C4-2B (cell line): Measurements from ENCODE around the gene SSTR1.

Experiments used
- ZFX ChIP-seq: fragments of 450-650 bp; IDR thresholded peaks from 2 replicates; pipeline ENCODE4 v1.6.1; 2017
- TF ChIP-seq, protein P1 (sequence below): fragments of 450-650 bp; conservative IDR thresholded peaks from 2 replicates; pipeline ENCODE4 v1.5.1; 2017; ENCODE audit warnings: mild to moderate bottlenecking

- TF ChIP-seq, protein P1, sequence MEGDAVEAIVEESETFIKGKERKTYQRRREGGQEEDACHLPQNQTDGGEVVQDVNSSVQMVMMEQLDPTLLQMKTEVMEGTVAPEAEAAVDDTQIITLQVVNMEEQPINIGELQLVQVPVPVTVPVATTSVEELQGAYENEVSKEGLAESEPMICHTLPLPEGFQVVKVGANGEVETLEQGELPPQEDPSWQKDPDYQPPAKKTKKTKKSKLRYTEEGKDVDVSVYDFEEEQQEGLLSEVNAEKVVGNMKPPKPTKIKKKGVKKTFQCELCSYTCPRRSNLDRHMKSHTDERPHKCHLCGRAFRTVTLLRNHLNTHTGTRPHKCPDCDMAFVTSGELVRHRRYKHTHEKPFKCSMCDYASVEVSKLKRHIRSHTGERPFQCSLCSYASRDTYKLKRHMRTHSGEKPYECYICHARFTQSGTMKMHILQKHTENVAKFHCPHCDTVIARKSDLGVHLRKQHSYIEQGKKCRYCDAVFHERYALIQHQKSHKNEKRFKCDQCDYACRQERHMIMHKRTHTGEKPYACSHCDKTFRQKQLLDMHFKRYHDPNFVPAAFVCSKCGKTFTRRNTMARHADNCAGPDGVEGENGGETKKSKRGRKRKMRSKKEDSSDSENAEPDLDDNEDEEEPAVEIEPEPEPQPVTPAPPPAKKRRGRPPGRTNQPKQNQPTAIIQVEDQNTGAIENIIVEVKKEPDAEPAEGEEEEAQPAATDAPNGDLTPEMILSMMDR: no peak
- TF ChIP-seq ZFX: no peak
These were observed 46.0 kb downstream of the SSTR1 start for GRCh38 chr14:38253676-38254075.
